Trophoblast cell (in vitro differentiated cells and primary cell): ENCODE measurements around the gene ASTL.

Experiments
- DNase-seq, 2 donors: peaks; one replicate each; pipeline ENCODE4 v3.0.0-alpha.2; 2016
- H2AFZ ChIP-seq: 2 replicates; pipeline ENCODE4 v1.6.1; 2013; ENCODE audit warnings: low read length, moderate library complexity, mild to moderate bottlenecking; ENCODE audit not compliant: insufficient read depth, poor library complexity
- H2AK5ac ChIP-seq: 2 replicates; pipeline ENCODE4 v1.6.1; 2013; ENCODE audit warnings: mild to moderate bottlenecking, low read length
- H2BK120ac ChIP-seq: 2 replicates; pipeline ENCODE4 v1.6.1; 2013; ENCODE audit warnings: low read length, mild to moderate bottlenecking, moderate library complexity; ENCODE audit not compliant: insufficient read depth, poor library complexity
- H2BK12ac ChIP-seq: 2 replicates; pipeline ENCODE4 v1.6.1; 2013; ENCODE audit warnings: mild to moderate bottlenecking, low read length, moderate library complexity
- H2BK5ac ChIP-seq: 2 replicates; pipeline ENCODE4 v1.6.1; 2013; ENCODE audit warnings: low read length, low read depth, moderate library complexity, mild to moderate bottlenecking; ENCODE audit not compliant: poor library complexity
- H3K14ac ChIP-seq: 2 replicates; pipeline ENCODE4 v1.6.1; 2013; ENCODE audit warnings: mild to moderate bottlenecking, low read length
- H3K18ac ChIP-seq: 2 replicates; pipeline ENCODE4 v1.6.1; 2013; ENCODE audit warnings: mild to moderate bottlenecking, low read length
- H3K23ac ChIP-seq: 2 replicates; pipeline ENCODE4 v1.6.1; 2013; ENCODE audit warnings: low read length
- H3K27ac ChIP-seq: 2 replicates; pipeline ENCODE4 v1.5.1; 2013; ENCODE audit warnings: low read depth, mild to moderate bottlenecking, inconsistent platforms, low read length, moderate library complexity
- H3K27me3 ChIP-seq: 2 replicates; pipeline ENCODE4 v1.6.1; 2013; ENCODE audit warnings: inconsistent platforms, mild to moderate bottlenecking, low read length, moderate library complexity; ENCODE audit not compliant: insufficient read depth
- H3K36me3 ChIP-seq, 2 experiments: 1 replicate in 1 of 2; 2 replicates in 1 of 2; pipeline ENCODE4 v1.6.1; 2013; ENCODE audit warnings: low read length in 2 of 2, mild to moderate bottlenecking in 2 of 2, moderate library complexity in 1 of 2; ENCODE audit not compliant: insufficient read depth in 2 of 2, control insufficient read depth in 1 of 2
- H3K4ac ChIP-seq: 2 replicates; pipeline ENCODE4 v1.6.1; 2013; ENCODE audit warnings: low read depth, mild to moderate bottlenecking, low read length, moderate library complexity
- H3K4me1 ChIP-seq, 2 experiments: 1 replicate in 1 of 2; 2 replicates in 1 of 2; pipeline ENCODE4 v1.6.1; 2013; ENCODE audit warnings: low read length in 2 of 2, mild to moderate bottlenecking in 2 of 2, moderate library complexity in 1 of 2; ENCODE audit not compliant: insufficient read depth in 2 of 2, control insufficient read depth in 1 of 2
- H3K4me2 ChIP-seq: 2 replicates; pipeline ENCODE4 v1.6.1; 2013; ENCODE audit warnings: inconsistent platforms, mild to moderate bottlenecking, low read length, moderate library complexity
- H3K4me3 ChIP-seq: 2 replicates; pipeline ENCODE4 v1.5.1; 2013; ENCODE audit warnings: mild to moderate bottlenecking, low read depth, low read length, inconsistent platforms
- H3K79me1 ChIP-seq: one replicate; pipeline ENCODE4 v1.6.1; 2013; ENCODE audit warnings: low read length
- H3K79me2 ChIP-seq: 2 replicates; pipeline ENCODE4 v1.6.1; 2013; ENCODE audit warnings: low read length, mild to moderate bottlenecking; ENCODE audit not compliant: control insufficient read depth, insufficient read depth, poor library complexity
- H3K9ac ChIP-seq: 2 replicates; pipeline ENCODE4 v1.6.1; 2013; ENCODE audit warnings: mild to moderate bottlenecking, low read length
- H3K9me3 ChIP-seq: 2 replicates; pipeline ENCODE4 v1.6.1; 2013; ENCODE audit warnings: low read depth, mild to moderate bottlenecking, control low read depth, inconsistent platforms, low read length; ENCODE audit not compliant: insufficient read depth
- H4K12ac ChIP-seq: 2 replicates; pipeline ENCODE4 v1.6.1; 2013; ENCODE audit warnings: low read depth, mild to moderate bottlenecking, low read length, moderate library complexity
- H4K8ac ChIP-seq: 2 replicates; pipeline ENCODE4 v1.6.1; 2013; ENCODE audit warnings: low read depth, mild to moderate bottlenecking, low read length, moderate library complexity
- H4K91ac ChIP-seq: one replicate; pipeline ENCODE4 v1.6.1; 2013; ENCODE audit warnings: low read depth, mild to moderate bottlenecking, low read length, moderate library complexity
- WGBS: extraction: QIAGEN DNeasy Blood & Tissue Kit; methylation state at CpG from one replicate; pipeline ENCODE4 v1.1.7; 2013; ENCODE audit warnings: missing lambda C conversion rate; ENCODE audit not compliant: insufficient read length, insufficient coverage; ENCODE audit errors: extremely low coverage; 5-methylcytosine and 5-hydroxymethylcytosine counted together

ASTL gene

GRCh38 chr2:96170626-96171025, 32.3 kb upstream of the ASTL start:
- no peak overlapping the region for H3K4ac ChIP-seq
- no peaks in the 10 kb centered on the region for H3K79me1 ChIP-seq
- no peak overlapping the region for H3K14ac ChIP-seq
- H4K12ac ChIP-seq, result no peak overlapping the region
- no peaks in the 10 kb centered on the region for H3K4me1 ChIP-seq
- H4K8ac ChIP-seq, result no peak overlapping the region
- no peak overlapping the region for H4K91ac ChIP-seq
- no peak overlapping the region for H2BK5ac ChIP-seq
- no peaks in the 10 kb centered on the region for H3K36me3 ChIP-seq
- H3K9me3 ChIP-seq, result no peaks in the 10 kb centered on the region
- H3K4me2 ChIP-seq, result no peak overlapping the region
- H2BK120ac ChIP-seq, result no peak overlapping the region
- no CpG with 5 or more reads among the region's 3 CpGs for WGBS
- H3K27ac ChIP-seq, result no peak overlapping the region
- no peak for DNase-seq
- no peaks in the 10 kb centered on the region for H3K27me3 ChIP-seq
- no peak overlapping the region for H2AK5ac ChIP-seq
- H3K18ac ChIP-seq, result no peak overlapping the region
- no peak overlapping the region for H3K4me3 ChIP-seq
- no peak overlapping the region for H2BK12ac ChIP-seq
- H3K23ac ChIP-seq, result no peak overlapping the region
- H3K79me2 ChIP-seq, result no peaks in the 10 kb centered on the region
- H2AFZ ChIP-seq, result no peak overlapping the region
- H3K9ac ChIP-seq, result no peak overlapping the region

GRCh38 chr2:96169868-96170507, 31.7 kb upstream of the ASTL start:
- WGBS, result no CpG with 5 or more reads among the region's 2 CpGs
- no peak overlapping the region for H3K4me2 ChIP-seq
- no peak overlapping the region for H3K27ac ChIP-seq

GRCh38 chr2:96167407-96168013, 29.2 kb upstream of the ASTL start:
- H3K23ac ChIP-seq, result no peak overlapping the region
- H3K14ac ChIP-seq, result no peak overlapping the region
- no peak overlapping the region for H3K27ac ChIP-seq
- H4K91ac ChIP-seq, result no peak overlapping the region
- H2AFZ ChIP-seq, result no peak overlapping the region
- H2BK120ac ChIP-seq, result no peak overlapping the region
- no peak overlapping the region for H3K18ac ChIP-seq
- H4K8ac ChIP-seq, result no peak overlapping the region
- H3K4me2 ChIP-seq, result no peak overlapping the region
- no peaks in the 10 kb centered on the region for H3K79me2 ChIP-seq
- H3K36me3 ChIP-seq, result no peaks in the 10 kb centered on the region
- no peak overlapping the region for H4K12ac ChIP-seq
- DNase-seq, result no peak
- H3K79me1 ChIP-seq, result no peaks in the 10 kb centered on the region
- no peak overlapping the region for H3K4ac ChIP-seq
- no peak overlapping the region for H3K4me3 ChIP-seq
- no peaks in the 10 kb centered on the region for H3K9me3 ChIP-seq
- H2AK5ac ChIP-seq, result no peak overlapping the region
- no peaks in the 10 kb centered on the region for H3K4me1 ChIP-seq
- H2BK12ac ChIP-seq, result no peak overlapping the region
- no peak overlapping the region for H2BK5ac ChIP-seq
- no peaks in the 10 kb centered on the region for H3K27me3 ChIP-seq
- H3K9ac ChIP-seq, result no peak overlapping the region
- WGBS, result no CpG with 5 or more reads among the region's 6 CpGs

More at GRCh38 chr2:96169868-96170507, 31.7 kb upstream of the ASTL start:
- no peak overlapping the region for H3K4me3 ChIP-seq
- no peak overlapping the region for H3K9ac ChIP-seq
- H3K79me1 ChIP-seq, result no peaks in the 10 kb centered on the region
- no peak overlapping the region for H4K91ac ChIP-seq
- H3K9me3 ChIP-seq, result no peaks in the 10 kb centered on the region
- H3K79me2 ChIP-seq, result no peaks in the 10 kb centered on the region
- no peak overlapping the region for H4K12ac ChIP-seq
- no peaks in the 10 kb centered on the region for H3K36me3 ChIP-seq
- no peak overlapping the region for H4K8ac ChIP-seq
- H3K4ac ChIP-seq, result no peak overlapping the region
- no peak overlapping the region for H2BK12ac ChIP-seq
- H2BK120ac ChIP-seq, result no peak overlapping the region
- no peaks in the 10 kb centered on the region for H3K4me1 ChIP-seq
- no peak overlapping the region for H2AK5ac ChIP-seq
- no peak for DNase-seq
- H3K14ac ChIP-seq, result no peak overlapping the region
- H3K18ac ChIP-seq, result no peak overlapping the region
- no peak overlapping the region for H3K23ac ChIP-seq
- H3K27me3 ChIP-seq, result no peaks in the 10 kb centered on the region
- no peak overlapping the region for H2AFZ ChIP-seq
- no peak overlapping the region for H2BK5ac ChIP-seq

GRCh38 chr2:96164459-96165184, 26.3 kb upstream of the ASTL start:
- Histone ChIP-seq H4K91ac (no peak overlapping the region), H4K8ac (no peak overlapping the region), H3K27ac (no peak overlapping the region), H4K12ac (no peak overlapping the region), H2BK5ac (no peak overlapping the region), H3K23ac (no peak overlapping the region), H3K4me2 (no peak overlapping the region), H2AK5ac (no peak overlapping the region), H2BK120ac (no peak overlapping the region), H3K18ac (no peak overlapping the region), H3K79me1 (no peaks in the 10 kb centered on the region), H3K79me2 (no peaks in the 10 kb centered on the region), H3K36me3 (no peaks in the 10 kb centered on the region), H2AFZ (no peak overlapping the region), H3K9me3 (no peaks in the 10 kb centered on the region), H3K4ac (no peak overlapping the region), H3K14ac (no peak overlapping the region), H3K4me1 (no peaks in the 10 kb centered on the region), H3K4me3 (no peak overlapping the region), H2BK12ac (no peak overlapping the region), H3K9ac (no peak overlapping the region), H3K27me3 (no peaks in the 10 kb centered on the region)
- no peak for DNase-seq
- no CpG with 5 or more reads among the region's 18 CpGs for WGBS
